SJCRH30 (cell line): Measurements from ENCODE around the gene ZNF836. TPM values are rescaled to one million over a fixed set of nuclear protein-coding genes. Genes with fewer than 3 reads are reported as not detected.

Source experiments
- DNase-seq, 2 experiments: peaks; one replicate each; pipeline ENCODE4 v3.0.0-alpha.2; 2015 to 2020
- H3K27ac ChIP-seq: fragments of 250-450 bp; sonication (Bioruptor Pico); 2 replicates; pipeline ENCODE4 v1.5.1; 2020; ENCODE audit warnings: mild to moderate bottlenecking, moderate library complexity
- H3K27me3 ChIP-seq: fragments of 250-450 bp; sonication (Bioruptor Pico); 2 replicates; pipeline ENCODE4 v1.5.1; 2020; ENCODE audit warnings: mild to moderate bottlenecking, moderate library complexity
- H3K36me3 ChIP-seq: fragments of 250-450 bp; sonication (Bioruptor Pico); 2 replicates; pipeline ENCODE4 v1.5.1; 2020; ENCODE audit warnings: mild to moderate bottlenecking, moderate library complexity
- H3K4me1 ChIP-seq: fragments of 250-450 bp; sonication (Bioruptor Pico); 2 replicates; pipeline ENCODE4 v1.5.1; 2020; ENCODE audit warnings: mild to moderate bottlenecking, moderate library complexity
- H3K4me3 ChIP-seq: fragments of 250-450 bp; sonication (Bioruptor Pico); 2 replicates; pipeline ENCODE4 v1.5.1; 2020; ENCODE audit warnings: mild to moderate bottlenecking, moderate library complexity
- H3K9me3 ChIP-seq: fragments of 250-450 bp; sonication (Bioruptor Pico); replicated peaks from 2 replicates; pipeline ENCODE4 v1.5.1; 2020; ENCODE audit warnings: mild to moderate bottlenecking, moderate library complexity
- total RNA-seq: library from RNA; depleted of rRNA; stranded (reverse); fragments of >200 nt; shearing (Covaris generic); gene quantifications from 2 replicates; pipeline ENCODE4 v1.2.3, GENCODE V29; 2014

The ZNF836 gene
- total RNA-seq, 1 experiment from 2014 or later = 5.9 TPM

GRCh38 chr19:52196256-52196967 lies 25.0 kb upstream of the ZNF836 start:
- no peaks in the 10 kb centered on the region for H3K27me3 ChIP-seq
- H3K27ac ChIP-seq = no peak overlapping the region
- no peak overlapping the region for H3K4me3 ChIP-seq
- H3K36me3 ChIP-seq = peaks cover 83% of the 10 kb centered on the region
- no peak for DNase-seq
- H3K4me1 ChIP-seq = no peaks in the 10 kb centered on the region
- peaks cover 4% of the 10 kb centered on the region; the same call in 1 of the 2 replicates for H3K9me3 ChIP-seq

- no peak overlapping the region for H3K27ac ChIP-seq
- H3K36me3 ChIP-seq = peaks cover 51% of the 10 kb centered on the region
- 0 out of 2 replicates have a peak, but pooled peaks cover 4% of the 10 kb centered on the region for H3K9me3 ChIP-seq
- H3K4me3 ChIP-seq = no peak overlapping the region
- no peaks in the 10 kb centered on the region for H3K27me3 ChIP-seq
- H3K4me1 ChIP-seq = peaks cover 4% of the 10 kb centered on the region; the same call in 1 of the 2 replicates
- DNase-seq = no peak
Measured at GRCh38 chr19:52191951-52192350, 20.5 kb upstream of the ZNF836 start.

GRCh38 chr19:52191389-52191788 lies 20.0 kb upstream of the ZNF836 start:
- 0 out of 2 replicates have a peak, but pooled peaks cover 4% of the 10 kb centered on the region for H3K9me3 ChIP-seq
- H3K27me3 ChIP-seq = no peaks in the 10 kb centered on the region
- peaks cover 45% of the 10 kb centered on the region for H3K36me3 ChIP-seq
- H3K27ac ChIP-seq = no peak overlapping the region
- peaks cover 4% of the 10 kb centered on the region; the same call in 1 of the 2 replicates for H3K4me1 ChIP-seq
- H3K4me3 ChIP-seq = peak overlapping the region; percentile 76
- DNase-seq = no peak

GRCh38 chr19:52190487-52191293 lies 19.3 kb upstream of the ZNF836 start:
- Histone ChIP-seq H3K27me3 (no peaks in the 10 kb centered on the region), H3K36me3 (peaks cover 38% of the 10 kb centered on the region)
- DNase-seq = peak; percentile 37 to 48

GRCh38 chr19:52189735-52190486 lies 18.5 kb upstream of the ZNF836 start, which contains the start of gene PPP2R1A:
PPP2R1A (plus strand) TSS chr19:52190052; CDS start chr19:52190097, 45 bp downstream.
- Histone ChIP-seq H3K27me3 (no peaks in the 10 kb centered on the region), H3K4me1 (peaks cover 4% of the 10 kb centered on the region; the same call in 1 of the 2 replicates), H3K4me3 (peak within 1 kb of the TSS; percentile 76), H3K36me3 (peaks cover 30% of the 10 kb centered on the region), H3K9me3 (0 out of 2 replicates have a peak, but pooled peaks cover 4% of the 10 kb centered on the region), H3K27ac (peak within 1 kb of the TSS; percentile 92)
- peak; percentile 99 to 100 for DNase-seq

More at GRCh38 chr19:52190487-52191293, 19.3 kb upstream of the ZNF836 start:
- H3K9me3 ChIP-seq = 0 out of 2 replicates have a peak, but pooled peaks cover 4% of the 10 kb centered on the region
- peak overlapping the region; percentile 76 for H3K4me3 ChIP-seq
- H3K4me1 ChIP-seq = peaks cover 4% of the 10 kb centered on the region; the same call in 1 of the 2 replicates
- H3K27ac ChIP-seq = peak overlapping the region; percentile 92

GRCh38 chr19:52188822-52189734 lies 17.7 kb upstream of the ZNF836 start:
- H3K27ac ChIP-seq = peak overlapping the region; percentile 66
- peaks cover 24% of the 10 kb centered on the region for H3K36me3 ChIP-seq
- H3K4me1 ChIP-seq = peaks cover 4% of the 10 kb centered on the region; the same call in 1 of the 2 replicates
- H3K9me3 ChIP-seq = 0 out of 2 replicates have a peak, but pooled peaks cover 4% of the 10 kb centered on the region
- no peaks in the 10 kb centered on the region for H3K27me3 ChIP-seq
- peak; percentile 70 to 76 for DNase-seq
- peak overlapping the region; percentile 57 for H3K4me3 ChIP-seq

- no peak for DNase-seq
- Histone ChIP-seq H3K4me3 (no peak overlapping the region), H3K27me3 (no peaks in the 10 kb centered on the region), H3K9me3 (0 out of 2 replicates have a peak, but pooled peaks cover 4% of the 10 kb centered on the region), H3K27ac (no peak overlapping the region), H3K36me3 (peaks cover 11% of the 10 kb centered on the region), H3K4me1 (peaks cover 4% of the 10 kb centered on the region; the same call in 1 of the 2 replicates)
Measured at GRCh38 chr19:52187407-52187806, 16.0 kb upstream of the ZNF836 start.

- DNase-seq = no peak
- Histone ChIP-seq H3K36me3 (no peaks in the 10 kb centered on the region), H3K4me3 (no peak overlapping the region), H3K27me3 (no peaks in the 10 kb centered on the region), H3K9me3 (no peaks in the 10 kb centered on the region), H3K4me1 (peaks cover 3% of the 10 kb centered on the region; the same call in 1 of the 2 replicates), H3K27ac (no peak overlapping the region)
Measured at GRCh38 chr19:52176574-52176973, 5.2 kb upstream of the ZNF836 start.

- no peaks in the 10 kb centered on the region for H3K27me3 ChIP-seq
- no peak overlapping the region for H3K27ac ChIP-seq
- peaks cover 10% of the 10 kb centered on the region for H3K36me3 ChIP-seq
- DNase-seq = no peak
- H3K4me3 ChIP-seq = peak overlapping the region; percentile 69
- H3K4me1 ChIP-seq = peaks cover 3% of the 10 kb centered on the region; the same call in 1 of the 2 replicates
- H3K9me3 ChIP-seq = no peaks in the 10 kb centered on the region
Measured at GRCh38 chr19:52172347-52172746, 926 bp upstream of the ZNF836 start.

GRCh38 chr19:52170863-52171320 lies 529 bp downstream of the ZNF836 start:
- Histone ChIP-seq H3K9me3 (no peaks in the 10 kb centered on the region), H3K36me3 (peaks cover 14% of the 10 kb centered on the region), H3K27ac (peak overlapping the region; percentile 31; the same call in 1 of the 2 replicates), H3K4me1 (peaks cover 3% of the 10 kb centered on the region; the same call in 1 of the 2 replicates), H3K4me3 (peak overlapping the region; percentile 69), H3K27me3 (no peaks in the 10 kb centered on the region)
- peak in 1 of 2 experiments; percentile 15 for DNase-seq

- H3K27me3 ChIP-seq = no peaks in the 10 kb centered on the region
- DNase-seq = no peak
- H3K4me3 ChIP-seq = no peak overlapping the region; the same call in 1 of the 2 replicates
- H3K4me1 ChIP-seq = peaks cover 3% of the 10 kb centered on the region; the same call in 1 of the 2 replicates
- peaks cover 17% of the 10 kb centered on the region for H3K36me3 ChIP-seq
- no peak overlapping the region for H3K27ac ChIP-seq
- H3K9me3 ChIP-seq = no peaks in the 10 kb centered on the region
Measured at GRCh38 chr19:52170304-52170703, 1.1 kb downstream of the ZNF836 start.

- no peak overlapping the region for H3K4me3 ChIP-seq
- DNase-seq = no peak
- H3K9me3 ChIP-seq = peaks cover 30% of the 10 kb centered on the region
- H3K4me1 ChIP-seq = no peaks in the 10 kb centered on the region
- no peaks in the 10 kb centered on the region for H3K27me3 ChIP-seq
- peaks cover 12% of the 10 kb centered on the region for H3K36me3 ChIP-seq
- H3K27ac ChIP-seq = no peak overlapping the region
Measured at GRCh38 chr19:52155596-52156359, 15.6 kb downstream of the ZNF836 start.
